HG02763 (cell line): ENCODE measurements around the gene EPHB4.
"Not testable (repeated sequence)": the region's sequence is repeated elsewhere in the genome, so short reads cannot be mapped to it uniquely, and the experiment has no call there.

Experiments used
- ATAC-seq: cut with Tn5 transposase; IDR thresholded peaks from one replicate; pipeline ENCODE4 v1.9.1; 2021; ENCODE audit warnings: mild to moderate bottlenecking, moderate library complexity; ENCODE audit not compliant: unreplicated experiment

The EPHB4 gene

DNA sequence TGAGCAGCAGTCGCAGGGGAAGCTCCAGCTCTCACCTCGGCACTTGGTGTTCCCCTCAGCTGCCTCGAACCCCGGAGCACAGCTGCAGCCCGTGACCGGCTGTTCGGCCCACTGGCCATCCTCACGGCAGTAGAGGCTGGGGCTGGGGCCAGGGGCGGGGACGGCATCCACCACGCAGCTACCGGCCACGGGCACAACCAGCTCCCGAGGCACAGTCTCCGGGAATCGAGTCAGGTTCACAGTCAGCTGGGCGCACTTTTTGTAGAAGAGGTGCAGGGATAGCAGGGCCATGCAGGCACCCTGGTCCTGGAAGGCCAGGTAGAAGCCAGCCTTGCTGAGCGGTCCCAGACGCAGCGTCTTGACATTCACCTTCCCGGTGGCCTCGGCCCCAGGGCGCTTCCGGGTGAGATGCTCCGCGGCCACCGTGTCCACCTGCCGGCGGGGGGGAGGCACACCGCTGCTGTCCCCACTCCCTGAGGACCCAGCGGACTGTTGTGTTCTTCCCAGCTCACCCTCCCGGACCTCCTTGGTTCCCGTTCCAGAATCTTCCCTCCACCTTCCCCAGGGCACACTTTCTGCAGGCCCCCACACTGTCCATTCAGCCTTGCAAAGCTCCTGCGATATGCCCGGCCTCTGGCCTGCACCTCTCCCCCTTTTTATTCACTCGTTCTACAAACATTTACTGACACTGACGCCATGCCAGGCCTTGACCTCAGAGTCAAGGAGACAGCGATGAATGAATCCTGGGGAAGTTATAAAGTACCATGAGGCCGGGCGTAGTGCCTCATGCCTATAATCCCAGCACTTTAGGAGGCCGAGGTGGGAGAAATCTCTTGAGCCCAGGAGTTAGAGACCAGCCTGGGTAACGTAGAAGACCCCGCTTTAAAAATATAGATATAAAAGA lies 4.8 kb downstream of the EPHB4 start:
- ATAC-seq, result no peak

- ATAC-seq, result no peak
Observed at GRCh38 chr7:100819586-100819985, 7.7 kb downstream of the EPHB4 start.

DNA sequence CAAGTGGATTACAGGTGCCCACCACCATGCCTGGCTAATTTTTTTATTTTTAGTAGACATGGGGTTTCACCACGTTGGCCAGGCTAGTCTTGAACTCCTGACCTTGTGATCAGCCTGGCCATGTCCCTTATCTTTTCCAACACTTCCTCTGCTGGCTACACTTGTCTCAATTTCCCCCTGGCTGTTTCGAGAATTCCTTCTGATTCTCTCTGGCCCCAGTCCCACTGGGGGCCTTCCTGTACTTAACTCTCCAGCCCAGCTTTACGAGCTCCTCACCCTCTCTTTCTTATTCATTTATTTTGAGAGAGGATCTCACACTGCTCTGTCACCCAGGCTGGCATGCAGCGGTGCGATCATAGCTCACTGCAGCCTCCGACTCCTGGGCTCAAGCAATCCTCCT lies 8.5 kb downstream of the EPHB4 start:
- ATAC-seq, result no peak

GRCh38 chr7:100818366-100818765 lies 9.0 kb downstream of the EPHB4 start:
- no peak for ATAC-seq

GRCh38 chr7:100817097-100817496 lies 10.2 kb downstream of the EPHB4 start:
- ATAC-seq, result no peak

DNA sequence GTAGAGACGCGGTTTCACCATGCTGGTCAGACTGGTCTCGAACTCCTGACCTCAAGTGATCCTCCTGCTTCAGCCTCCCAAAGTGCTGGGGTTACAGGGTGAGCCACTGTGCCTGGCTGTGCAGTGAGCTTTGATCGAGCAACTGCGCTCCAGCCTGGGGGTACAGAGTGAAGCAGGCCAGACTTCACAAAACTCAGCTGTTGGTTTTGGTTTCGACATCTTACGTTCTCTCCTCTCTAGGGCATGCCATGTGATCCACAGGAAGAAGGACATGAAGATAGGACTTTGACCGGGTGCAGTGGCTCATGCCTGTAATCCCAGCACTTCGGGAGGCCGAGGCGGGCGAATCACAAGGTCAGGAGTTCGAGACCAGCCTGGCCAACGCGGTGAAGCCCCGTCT lies 10.8 kb downstream of the EPHB4 start:
- not testable (repeated sequence) for ATAC-seq

- ATAC-seq, result no peak
Observed at GRCh38 chr7:100812729-100813128, 14.6 kb downstream of the EPHB4 start.

DNA sequence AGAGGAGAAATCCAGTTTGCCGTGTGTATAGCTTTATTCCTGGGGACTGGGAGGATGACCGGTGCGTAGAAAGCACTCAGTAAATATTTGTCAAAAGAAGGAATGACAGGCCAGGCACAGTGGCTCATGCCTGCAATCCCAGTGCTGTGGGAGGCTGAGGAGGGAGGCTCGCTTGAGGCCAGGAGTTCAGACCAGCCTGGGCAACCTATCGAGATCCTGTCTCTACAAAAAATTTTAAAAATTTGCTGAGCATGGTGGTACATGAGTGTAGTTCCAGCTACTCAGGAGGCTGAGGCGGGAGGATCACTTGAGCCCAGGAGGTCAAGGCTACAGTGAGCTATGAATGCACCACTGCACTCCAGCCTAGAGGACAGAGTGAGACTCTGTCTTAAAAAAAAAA lies 15.8 kb downstream of the EPHB4 start:
- no peak for ATAC-seq

- ATAC-seq, result no peak
Observed at GRCh38 chr7:100808354-100808875, 18.9 kb downstream of the EPHB4 start.

GRCh38 chr7:100806883-100807282 lies 20.4 kb downstream of the EPHB4 start:
- not testable (repeated sequence) for ATAC-seq

DNA sequence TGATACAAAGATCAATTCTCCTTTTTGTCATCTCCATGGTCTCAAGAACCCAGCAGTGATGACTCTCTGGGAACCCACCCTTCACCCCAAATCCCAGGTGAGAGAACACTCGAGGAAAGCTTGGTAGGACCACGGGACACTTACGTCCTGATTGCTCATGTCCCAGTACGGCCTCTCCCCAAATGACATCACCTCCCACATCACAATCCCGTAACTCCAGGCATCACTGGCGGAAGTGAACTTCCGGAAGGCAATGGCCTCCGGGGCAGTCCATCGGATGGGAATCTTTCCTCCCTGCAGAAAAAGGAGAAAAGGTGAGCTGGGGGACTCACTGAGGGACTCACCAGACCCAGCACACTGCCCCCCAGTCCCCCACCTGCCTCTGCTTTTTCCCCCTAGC lies 21.0 kb downstream of the EPHB4 start:
- ATAC-seq, result no peak

DNA sequence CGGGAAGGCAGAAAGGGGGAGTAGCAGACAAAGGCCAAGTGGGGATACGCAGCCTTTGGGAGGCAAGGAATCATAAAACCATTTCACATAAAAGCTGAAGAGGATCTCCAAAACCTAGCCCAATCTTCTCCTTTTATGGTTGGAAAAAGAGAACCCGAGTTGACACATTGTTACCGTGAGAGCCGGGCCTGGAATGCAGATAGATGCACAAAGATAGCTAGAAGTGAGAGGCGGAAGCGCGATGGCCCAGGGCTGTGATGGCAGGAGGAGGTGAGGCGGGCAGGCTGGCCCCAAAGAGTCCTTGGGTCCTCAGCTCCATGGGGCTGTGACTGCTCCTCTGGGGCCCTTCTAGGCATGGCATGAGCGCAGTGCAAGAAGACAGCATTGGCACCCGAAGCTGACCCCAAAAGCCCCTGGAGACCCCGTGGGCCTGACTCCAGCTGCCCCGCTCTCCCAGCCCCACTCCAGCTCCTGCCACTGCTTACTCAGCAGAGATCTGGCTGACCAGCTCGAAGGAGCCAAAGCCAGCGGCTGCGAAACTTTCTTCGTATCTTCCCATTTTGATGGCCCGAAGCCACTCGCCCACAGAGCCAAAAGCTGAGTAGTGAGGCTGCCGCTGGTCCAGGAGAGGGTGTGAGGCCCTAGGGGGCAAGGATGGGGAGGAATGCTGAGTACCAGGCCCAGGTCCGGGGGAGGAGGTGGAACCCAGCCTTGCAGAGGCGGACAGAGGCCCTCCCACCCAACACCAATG lies 22.5 kb downstream of the EPHB4 start:
- no peak for ATAC-seq

DNA sequence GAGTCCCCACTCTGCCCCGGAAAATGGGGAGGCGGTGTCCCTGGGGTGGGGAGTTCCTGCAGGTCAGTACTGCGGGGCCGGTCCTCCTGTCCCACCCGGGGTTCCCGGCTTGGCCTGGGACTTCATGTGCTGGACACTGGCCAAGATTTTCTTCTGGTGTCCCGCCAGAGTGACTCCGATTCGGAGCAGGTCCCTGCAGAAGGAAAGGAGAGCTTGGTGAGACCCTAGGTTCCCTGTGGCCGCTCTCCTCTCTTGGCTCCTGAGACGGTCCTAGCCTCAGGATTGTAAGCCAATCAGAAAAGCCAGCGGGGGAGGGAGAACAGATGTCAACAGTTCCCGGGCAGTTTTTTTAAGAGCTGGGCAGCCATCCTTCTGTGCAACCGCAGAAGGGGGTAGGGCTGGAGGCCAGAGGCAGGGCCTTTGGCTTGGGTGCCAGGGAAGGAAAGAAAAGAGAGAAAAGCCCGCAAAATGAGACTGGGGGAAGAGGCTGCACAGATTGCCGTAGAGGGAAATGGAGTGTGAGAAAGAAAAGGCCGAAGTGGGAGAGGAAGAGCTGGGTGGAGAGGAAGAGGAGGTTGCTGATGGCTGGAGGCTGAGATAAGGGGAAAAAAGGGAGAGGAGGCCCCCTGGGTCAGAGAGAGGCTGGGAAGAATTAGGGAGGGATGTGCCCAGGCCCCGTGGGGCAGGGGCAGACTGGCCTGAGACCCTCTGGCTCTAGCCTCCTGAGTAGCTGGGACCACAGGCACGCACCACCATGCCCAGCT lies 23.7 kb downstream of the EPHB4 start:
- ATAC-seq, result peak; percentile 97

DNA sequence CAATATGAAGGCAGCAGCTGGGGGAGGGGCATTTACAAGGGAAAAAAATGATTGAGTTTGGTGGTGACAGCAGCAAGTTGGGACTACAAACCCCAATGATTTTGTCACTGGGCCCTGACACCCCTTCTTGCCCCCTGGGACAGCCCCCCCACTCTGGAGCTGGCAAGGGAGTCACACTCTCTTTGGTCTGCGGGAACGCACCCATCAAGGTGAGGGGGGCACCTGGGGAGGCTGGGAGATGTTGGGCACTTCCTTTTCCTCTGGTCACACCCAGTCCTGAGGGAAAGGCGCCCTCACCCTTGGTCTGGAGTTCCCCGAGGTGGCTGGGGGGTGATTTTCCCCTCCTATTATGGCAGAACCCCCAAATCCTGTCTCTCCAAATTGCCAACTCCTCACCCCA lies 24.4 kb downstream of the EPHB4 start:
- ATAC-seq, result no peak

- no peak for ATAC-seq
Observed at GRCh38 chr7:100801833-100802568, 25.3 kb downstream of the EPHB4 start.

- ATAC-seq, result no peak
Observed at GRCh38 chr7:100799037-100799896, 28.1 kb downstream of the EPHB4 start.

- ATAC-seq, result no peak
Observed at GRCh38 chr7:100794741-100795140, 32.6 kb downstream of the EPHB4 start.

DNA sequence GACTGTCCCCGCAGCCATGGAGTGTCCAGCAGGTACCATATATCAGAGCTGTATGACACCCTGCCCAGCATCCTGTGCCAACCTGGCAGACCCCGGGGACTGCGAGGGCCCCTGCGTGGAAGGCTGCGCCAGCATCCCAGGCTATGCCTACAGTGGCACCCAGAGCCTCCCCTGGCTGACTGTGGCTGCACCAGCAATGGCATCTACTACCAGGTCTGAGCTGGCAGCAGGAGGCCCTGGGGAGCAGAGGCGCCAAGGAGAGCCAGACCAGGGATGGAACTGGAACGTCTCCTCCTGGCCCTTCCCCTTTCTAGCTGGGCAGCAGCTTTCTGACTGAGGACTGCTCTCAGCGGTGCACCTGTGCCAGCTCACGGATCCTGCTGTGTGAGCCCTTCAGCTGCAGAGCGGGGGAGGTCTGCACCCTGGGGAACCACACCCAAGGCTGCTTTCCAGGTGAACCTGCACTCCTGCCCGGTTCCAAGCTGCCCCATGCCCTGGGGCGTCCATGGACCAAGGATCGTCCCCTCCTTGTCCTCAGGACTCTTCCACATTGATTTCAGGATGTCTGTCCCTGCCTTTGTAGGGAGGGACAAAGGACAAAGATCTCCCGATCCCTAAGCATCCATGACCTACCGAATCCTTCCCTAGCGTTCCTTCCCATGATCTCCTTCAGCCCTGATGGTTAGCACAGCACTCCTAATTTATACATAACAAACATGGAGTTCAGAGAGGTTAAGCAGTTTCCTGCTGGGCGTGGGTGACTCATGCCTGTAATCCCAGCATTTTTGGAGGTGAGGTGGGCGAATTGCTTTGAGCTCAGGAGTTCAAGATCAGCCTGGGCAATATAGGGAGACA lies 33.3 kb downstream of the EPHB4 start:
- ATAC-seq, result no peak
